Stimulated activated CD4-positive, alpha-beta T cell treated with anti-CD3 and anti-CD28 coated beads, Interleukin-4, amount 100 ng/mL, for 48 hours (primary cell): Measurements from ENCODE around the gene PPM1J.

Experiments used
- DNase-seq, 2 donors: peaks; one replicate each; pipeline ENCODE4 v3.0.0-alpha.2; 2020; ENCODE audit warnings: low read depth in 2 of 2

PPM1J gene

DNA sequence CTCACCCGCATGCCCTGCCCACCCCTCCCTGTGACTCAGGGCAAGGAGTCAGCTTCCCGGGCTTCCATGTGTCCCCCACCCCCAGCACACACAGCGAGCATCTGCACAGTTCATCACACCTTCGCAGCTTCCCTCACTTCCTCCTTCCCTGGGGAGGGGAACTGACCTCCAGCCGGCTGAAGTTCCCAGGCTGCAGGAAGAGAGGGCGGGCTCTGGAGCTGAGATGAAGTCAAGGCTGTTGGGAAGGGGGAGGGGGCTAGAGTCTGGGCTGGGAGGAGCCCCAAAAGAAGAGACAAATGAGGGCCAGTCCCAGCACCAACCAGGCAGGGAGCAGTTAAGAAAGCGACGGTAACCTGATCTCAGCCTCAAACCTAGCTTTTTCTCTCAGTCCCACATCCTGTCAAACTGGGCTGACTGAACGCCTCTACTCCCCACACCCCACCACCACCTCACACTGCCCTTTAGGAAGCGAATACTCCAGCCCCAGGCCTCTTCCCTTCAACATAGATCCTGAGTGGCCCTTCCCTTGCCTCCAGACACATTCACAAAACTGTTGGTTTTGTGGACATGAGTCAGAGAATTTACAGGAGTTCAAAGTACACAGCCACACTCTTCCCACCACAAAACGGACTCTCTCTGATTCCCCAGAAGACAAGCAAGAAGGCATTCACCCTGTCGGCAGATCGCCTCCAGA, 10.1 kb downstream of the PPM1J start:
- DNase-seq: peak; percentile 30 to 60

DNA sequence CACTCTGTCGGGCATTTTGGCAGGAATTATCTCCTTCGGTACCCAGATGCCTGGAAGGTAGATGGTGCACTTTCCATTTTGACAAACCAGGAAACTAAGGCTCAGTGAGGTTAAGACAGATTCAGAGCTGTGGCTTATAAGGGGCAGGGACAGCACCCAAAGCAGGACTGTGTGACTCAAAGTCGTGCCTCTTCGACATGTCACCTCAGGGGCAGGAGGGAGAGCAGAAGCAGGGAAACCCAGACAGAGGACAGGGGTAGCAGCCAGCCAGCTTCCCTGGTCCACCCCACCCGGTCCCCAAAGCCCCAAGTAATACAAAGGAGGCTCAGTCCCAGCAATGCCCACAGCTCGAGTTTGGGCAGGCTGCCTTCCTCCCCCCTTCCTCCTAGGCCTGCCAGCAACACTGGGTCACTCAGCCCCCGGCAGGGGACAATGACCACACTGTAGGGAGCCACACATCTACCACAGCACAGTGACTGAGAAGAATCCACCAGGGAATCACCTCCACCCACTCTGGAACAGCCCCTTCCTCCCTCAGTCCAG, 10.7 kb downstream of the PPM1J start:
- no peak for DNase-seq

DNA sequence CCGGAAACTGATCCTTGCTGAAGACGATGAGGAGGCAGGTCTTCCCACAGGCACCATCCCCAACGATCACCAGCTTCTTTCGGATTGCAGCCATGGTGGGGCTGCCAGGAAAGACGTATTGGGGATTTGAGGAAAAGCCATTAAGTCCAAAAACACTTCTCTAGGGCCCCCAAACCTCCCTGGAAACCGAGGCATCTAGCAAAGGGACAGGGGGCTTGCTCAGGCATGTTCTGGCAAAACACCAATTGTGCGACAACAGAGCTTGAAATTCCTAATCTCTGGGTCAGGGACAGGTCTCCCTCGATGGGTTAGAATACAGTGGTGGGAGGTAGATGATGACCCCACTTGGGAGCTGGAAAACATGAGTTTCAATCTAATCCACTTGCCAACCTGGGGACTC, 11.4 kb downstream of the PPM1J start:
- no peak for DNase-seq

DNA sequence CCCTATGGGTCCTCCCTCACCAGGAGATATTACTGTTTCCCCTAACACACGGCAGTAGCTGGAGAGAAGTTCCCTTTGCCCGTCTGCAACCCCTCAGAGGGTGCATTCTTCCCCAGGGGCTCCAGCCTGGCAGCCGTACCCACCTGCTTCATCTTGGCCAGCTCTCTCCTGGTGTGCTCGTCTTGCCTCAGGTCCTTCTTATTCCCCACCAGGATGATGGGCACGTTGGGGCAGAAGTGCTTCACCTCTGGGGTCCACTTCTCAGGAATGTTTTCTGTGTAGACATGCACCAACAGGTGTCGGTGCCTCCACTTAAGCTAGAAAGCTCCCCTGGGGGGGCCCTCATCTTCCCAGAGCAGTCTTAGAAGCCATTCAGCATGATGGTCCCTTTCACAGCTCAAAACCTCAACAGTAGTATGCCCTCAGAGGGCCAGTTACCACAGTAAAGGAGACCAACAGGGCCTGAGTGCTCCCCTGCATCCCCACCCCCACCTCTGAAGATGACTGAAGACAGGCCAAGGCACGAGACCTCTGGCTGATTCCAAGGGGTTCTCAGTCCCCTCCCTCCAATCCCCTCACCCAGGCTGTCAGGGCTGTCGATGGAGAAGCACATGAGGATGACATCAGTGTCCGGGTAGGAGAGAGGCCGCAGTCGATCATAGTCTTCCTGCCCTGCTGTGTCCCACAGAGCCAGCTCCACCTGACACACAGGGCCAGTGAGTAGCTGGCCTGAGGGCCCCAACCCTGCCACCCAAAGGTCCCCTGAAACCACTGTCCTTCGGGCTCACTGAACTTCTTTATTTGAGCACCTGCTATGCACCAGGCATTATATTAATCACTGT, 12.5 kb downstream of the PPM1J start:
- no peak for DNase-seq

DNA sequence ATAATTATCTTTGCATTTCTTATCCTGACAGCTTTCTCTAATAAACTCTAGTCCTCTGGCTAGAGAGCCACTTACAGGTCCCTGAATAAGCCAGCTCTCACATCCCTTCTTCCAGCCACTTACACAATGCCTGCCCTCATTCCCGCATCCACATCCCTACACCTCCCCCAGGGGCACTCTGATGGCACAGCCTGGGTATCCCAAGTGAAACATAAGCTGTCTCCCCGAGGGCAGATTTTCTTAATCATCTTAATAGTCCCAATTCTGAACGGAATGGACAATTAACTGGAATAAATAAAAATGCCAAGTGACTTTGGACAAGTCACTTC, 13.1 kb downstream of the PPM1J start:
- DNase-seq: no peak

DNA sequence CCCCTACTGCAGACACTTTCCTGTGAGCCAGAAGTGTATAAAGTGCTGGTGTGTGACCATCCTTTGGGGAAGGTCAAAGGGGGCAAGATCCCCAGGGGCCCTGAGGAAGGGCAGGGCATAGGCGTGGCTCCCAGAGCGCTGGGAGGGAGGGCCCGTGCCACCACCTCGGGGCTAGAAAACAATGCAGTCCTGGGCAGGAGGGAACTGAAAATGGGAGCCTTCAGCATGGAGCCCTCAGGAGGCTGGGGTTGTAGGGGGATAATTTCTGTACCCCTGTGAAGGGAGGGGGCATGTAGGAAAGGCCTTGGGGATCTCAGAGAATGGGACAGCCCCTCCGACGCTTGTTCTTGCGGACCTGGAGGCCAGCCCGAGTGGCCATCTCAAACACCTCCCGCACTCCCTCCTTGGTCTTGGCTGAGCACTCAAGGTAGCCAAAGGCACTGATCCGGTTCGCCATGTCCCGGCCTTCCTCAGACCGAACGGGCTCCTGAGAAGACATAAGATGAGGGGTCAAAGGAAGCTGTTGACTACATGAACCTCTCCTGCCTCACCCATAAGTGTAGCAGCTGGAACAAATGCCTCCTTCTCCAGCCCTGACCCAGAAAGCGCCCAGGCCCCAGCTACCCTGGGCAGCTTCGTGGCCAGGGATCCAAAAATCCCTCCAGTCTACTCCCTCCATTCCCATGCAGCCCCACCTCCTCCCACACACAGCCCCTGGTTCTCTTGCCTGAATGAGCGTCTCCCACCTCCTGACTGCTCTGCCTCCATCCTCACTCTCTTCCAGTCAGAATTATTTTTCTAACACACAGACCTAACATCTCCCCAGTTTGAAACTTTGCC, 13.7 kb downstream of the PPM1J start:
- DNase-seq: no peak

DNA sequence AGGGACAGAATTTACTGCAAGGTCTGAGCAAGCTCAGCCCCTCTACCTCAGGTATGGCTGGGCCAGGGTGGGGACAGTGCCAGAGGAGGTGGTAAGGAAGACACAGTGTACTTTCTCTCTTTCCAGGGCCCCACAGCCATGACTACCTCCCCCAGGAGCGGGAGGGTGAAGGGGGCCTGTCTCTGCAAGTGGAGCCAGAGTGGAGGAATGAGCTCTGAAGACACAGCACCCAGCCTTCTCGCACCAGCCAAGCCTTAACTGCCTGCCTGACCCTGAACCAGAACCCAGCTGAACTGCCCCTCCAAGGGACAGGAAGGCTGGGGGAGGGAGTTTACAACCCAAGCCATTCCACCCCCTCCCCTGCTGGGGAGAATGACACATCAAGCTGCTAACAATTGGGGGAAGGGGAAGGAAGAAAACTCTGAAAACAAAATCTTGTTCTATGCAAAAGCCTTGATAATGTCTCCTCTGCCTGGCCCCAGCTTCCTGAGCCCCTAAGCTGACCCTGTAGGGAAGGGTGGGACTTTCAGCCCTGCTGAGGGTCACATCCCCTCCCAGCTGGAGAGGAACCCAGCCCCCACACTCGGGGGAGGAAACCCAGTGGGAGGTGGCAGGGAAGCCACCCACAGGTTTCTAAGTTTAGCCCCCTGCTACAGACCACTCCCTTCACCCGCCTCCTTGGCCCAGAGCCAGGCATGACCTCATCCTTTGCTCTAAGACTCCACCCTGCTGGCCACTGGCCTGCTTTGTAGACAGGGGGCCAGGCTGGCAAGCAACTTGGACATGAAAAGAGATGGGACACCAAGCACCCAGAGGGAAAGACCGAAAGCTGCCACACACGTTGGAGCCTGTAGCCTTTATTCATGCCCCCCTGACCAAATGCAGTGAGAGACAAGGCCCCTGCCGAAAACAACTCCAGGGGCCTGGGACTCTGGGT, 14.6 kb downstream of the PPM1J start:
- peak; percentile 50 to 59 for DNase-seq

DNA sequence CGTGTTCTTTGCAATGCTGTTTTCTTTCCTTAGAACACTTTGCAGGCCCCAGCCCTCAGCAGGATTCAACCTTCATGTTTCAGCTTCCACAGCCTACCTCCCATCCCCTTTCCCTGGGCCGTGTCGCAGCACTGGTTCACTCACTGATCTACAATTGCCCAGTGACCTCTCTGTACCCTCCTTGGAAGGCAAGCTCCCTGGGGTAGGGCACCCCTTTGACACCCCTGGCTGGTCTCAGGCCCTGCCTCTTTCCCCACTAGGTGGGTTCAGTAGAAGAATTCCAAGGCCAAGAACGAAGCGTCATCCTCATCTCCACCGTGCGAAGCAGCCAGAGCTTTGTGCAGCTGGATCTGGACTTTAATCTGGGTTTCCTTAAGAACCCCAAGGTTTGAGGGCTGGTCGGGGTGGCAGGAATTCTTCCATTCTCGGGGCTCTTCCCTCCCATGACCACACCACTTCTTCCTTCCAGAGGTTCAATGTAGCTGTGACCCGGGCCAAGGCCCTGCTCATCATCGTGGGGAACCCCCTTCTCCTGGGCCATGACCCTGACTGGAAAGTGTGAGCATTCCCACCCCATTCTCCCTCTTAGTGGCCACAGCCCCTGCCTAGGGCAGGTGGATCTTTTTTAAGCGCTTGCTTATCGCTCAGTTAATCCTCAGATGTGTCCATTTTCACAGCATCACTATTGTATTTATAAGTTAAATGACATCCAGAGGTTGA, 15.5 kb downstream of the PPM1J start:
- DNase-seq: no peak

DNA sequence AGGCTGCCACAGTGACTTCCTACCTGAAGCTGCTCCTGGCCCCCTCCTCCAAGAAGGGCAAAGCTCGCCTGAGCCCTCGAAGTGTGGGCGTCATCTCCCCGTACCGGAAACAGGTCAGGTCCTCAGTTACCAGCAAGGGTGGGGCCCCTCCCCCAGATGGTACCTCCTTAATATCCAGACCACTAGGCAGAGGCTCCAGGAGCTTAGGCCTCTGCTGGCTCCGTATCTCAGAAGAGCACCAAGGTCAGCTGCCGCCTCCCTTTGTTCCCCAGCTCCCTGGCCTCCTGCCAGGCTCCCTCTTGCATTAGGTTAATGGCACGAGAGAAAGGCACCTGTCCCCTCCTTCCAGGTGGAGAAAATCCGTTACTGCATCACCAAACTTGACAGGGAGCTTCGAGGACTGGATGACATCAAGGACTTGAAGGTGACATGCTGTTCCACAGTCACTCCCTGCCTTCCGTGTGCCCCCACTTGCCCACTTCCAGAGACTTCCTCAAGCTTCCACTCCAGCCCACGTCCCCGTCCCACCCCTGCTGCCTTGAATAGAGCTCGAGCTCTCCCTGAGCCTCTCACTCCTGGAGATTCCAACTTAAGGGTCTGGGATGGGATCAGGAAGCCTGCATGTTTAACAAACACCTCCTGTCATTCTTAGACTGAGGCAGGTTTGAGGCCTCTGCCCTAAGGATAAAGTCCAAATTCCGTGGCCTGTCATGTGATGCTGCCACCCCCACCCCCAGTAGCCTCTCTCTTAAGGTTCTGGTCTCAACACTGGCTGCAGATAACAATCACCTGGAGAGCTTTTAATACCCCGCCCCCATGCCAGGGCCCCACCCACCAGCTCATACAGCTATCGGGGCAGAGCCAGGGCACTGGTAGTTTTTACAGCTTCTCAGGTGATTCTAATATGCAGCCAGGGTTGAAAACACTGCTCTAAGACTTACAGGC, 16.5 kb downstream of the PPM1J start:
- no peak for DNase-seq

DNA sequence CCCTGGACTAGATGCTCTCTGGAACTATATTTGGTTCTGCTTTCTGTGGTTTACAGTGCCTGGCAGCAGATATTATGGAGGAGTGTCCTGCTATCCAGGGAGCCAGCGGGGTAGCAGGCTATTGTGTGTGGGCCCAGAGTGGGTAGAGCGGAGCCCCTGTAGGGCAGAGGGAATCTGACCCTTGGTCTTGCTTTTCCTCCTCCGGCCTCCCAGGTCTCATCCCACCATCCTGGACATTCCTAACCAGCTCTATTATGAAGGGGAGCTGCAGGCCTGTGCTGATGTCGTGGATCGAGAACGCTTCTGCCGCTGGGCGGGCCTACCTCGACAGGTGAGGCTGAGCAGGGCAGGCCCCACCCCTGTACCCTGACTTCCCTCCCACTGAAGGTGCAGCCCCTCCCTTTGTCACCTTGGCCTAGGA, 17.3 kb downstream of the PPM1J start:
- DNase-seq: no peak

DNA sequence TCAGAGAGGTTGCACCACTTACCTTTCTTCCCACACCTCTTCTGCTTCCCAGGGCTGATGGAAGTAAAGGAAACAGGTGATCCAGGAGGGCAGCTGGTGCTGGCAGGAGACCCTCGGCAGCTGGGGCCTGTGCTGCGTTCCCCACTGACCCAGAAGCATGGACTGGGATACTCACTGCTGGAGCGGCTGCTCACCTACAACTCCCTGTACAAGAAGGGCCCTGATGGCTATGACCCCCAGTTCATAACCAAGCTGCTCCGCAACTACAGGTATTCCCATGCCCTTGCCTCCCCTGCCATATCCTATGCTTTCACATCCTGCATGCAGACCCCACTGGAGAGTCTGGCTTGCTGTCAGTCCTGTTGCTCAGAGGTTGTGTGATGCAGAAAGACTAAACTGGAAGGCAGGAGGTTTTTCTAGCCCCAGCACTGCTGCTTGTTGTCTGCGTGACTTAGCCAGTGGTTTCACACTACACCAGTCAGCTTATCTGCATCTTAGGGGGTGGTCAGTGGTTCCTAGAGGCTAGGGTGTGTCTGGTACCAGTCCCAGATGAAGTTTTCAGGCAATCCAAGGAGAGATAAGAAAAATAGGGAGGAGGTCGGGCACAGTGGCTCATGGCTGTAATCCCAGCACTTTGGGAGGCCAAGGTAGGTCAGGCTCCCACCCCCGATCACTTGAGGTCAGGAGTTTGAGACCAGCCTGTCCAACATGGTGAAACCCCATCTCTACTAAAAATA, 18.4 kb downstream of the PPM1J start:
- no peak for DNase-seq

DNA sequence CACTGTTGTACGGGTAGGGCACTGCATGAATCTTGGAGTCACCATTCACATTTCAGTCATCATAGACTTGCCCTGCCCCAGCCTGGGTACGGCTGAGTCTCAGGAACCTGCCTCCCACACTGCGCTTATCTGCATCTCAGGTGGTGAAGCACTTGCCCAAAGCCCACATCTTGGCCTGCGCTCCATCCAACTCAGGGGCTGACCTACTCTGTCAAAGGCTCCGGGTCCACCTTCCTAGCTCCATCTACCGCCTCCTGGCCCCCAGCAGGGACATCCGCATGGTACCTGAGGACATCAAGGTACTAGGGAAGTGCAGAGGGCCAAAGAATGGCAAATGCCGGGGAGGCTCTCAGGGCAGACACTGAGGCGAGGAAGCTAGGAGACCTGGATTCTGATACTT, 19.9 kb downstream of the PPM1J start:
- DNase-seq: no peak

DNA sequence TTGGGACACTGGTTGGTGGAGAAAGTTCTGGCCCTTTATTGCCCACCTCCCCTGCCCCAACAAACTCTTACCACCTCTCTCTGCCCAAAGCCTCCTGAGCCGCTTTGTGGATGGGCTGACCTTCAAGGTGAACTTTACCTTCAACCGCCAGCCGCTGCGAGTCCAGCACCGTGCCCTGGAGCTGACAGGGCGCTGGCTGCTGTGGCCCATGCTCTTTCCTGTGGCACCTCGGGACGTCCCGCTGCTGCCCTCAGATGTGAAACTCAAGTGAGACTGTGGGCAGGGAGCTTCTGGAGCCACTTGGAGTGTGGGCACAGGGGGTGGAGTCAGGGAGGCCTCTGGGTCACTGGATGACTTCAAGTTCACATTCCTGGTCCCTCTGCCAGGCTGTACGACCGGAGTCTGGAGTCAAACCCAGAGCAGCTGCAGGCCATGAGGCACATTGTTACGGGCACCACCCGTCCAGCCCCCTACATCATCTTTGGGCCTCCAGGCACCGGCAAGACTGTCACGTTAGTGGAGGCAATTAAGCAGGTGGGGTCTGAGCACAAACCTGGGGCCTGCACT, 20.7 kb downstream of the PPM1J start:
- DNase-seq: no peak

DNA sequence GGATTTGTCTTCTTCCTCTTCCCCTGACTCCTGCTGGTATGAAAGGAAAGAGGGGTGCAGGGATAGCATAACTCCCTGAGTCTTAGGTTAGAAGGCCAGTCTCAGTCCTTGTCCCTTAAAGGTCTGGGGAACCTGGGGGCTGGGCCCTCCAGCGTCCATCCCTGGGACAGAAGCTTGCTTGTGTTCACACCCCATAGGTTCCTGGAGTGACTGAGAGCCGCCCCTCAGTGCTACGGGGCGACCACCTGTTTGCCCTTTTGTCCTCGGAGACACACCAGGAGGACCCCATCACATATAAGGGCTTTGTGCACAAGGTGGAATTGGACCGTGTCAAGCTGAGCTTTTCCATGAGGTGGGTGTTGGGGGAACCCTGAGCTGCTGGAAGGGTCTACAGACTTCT, 21.3 kb downstream of the PPM1J start:
- DNase-seq: no peak

DNA sequence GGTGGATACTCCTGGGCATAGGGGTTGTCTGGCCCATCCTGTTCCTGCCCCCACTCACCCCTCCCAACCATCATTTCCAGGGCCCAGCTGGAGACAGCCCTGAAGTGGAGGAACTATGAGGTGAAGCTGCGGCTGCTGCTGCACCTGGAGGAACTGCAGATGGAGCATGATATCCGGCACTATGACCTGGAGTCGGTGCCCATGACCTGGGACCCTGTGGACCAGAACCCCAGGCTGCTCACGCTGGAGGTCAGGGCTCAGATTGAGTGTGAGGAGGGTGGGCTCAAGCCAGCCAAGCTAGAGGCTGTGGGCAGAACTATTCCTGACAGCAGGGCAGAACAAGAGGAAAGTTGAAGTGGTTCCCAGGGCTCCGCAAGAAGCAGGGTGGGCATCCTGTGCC, 22.5 kb downstream of the PPM1J start:
- no peak for DNase-seq

DNA sequence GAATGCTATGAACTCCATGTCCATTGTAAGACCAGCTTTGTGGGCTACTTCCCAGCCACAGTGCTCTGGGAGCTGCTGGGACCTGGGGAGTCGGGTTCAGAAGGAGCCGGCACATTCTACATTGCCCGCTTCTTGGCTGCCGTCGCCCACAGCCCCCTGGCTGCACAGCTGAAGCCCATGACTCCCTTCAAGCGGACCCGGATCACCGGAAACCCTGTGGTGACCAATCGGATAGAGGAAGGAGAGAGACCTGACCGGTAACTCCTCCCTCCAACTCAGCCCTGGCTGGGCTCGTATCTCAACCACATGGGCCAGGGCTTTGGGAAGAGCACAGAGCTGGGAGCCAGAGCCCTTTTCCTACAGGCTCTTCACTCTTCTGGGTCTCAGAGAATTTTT, 25.3 kb downstream of the PPM1J start:
- no peak for DNase-seq

DNA sequence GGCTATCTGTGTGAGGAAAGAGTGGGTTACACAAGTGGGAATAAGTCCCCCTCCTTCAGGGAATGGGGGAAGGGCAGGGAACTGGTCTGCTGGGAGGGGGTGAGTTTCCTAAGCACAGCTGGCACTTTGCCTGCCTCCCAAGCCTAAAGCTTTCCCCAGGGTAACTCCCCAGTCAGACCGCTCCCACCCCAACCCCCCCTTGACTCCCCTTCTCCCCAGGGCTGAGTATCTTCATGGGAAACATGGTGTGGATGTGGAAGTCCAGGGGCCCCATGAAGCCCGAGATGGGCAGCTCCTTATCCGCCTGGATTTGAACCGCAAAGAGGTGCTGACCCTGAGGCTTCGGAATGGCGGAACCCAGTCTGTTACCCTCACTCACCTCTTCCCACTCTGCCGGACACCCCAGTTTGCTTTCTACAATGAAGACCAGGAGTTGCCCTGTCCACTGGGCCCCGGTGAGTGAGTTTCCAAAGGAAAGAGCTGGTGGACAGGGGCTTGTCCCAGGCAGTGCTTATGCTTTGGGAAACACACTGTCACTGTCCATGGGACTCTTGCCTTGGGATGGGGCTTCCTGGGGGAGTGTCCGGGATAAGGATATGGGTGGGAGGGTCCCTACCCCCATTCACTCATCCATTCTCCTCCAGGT, 25.8 kb downstream of the PPM1J start:
- DNase-seq: no peak

DNA sequence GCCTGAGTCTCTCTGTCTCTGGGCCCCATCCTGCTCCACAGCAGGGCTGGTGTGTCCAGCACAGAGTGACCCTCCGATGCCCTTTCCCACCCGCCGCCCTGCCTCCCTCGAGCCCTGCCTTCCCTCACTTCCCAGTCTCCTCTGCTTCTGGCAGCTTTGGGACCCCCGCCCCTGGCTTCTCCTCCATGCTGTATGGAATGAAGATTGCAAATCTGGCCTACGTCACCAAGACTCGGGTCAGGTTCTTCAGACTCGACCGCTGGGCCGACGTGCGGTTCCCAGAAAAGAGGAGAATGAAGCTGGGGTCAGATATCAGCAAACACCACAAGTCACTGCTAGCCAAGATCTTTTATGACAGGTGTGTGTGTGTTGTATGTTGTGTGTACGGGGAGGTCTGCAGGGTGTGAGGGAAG, 26.3 kb downstream of the PPM1J start:
- no peak for DNase-seq
